Measurements from ENCODE around the gene TCTA.
"Not testable (repeated sequence)": the region's sequence is repeated elsewhere in the genome, so short reads cannot be mapped to it uniquely, and the experiment has no call there.

DNA sequence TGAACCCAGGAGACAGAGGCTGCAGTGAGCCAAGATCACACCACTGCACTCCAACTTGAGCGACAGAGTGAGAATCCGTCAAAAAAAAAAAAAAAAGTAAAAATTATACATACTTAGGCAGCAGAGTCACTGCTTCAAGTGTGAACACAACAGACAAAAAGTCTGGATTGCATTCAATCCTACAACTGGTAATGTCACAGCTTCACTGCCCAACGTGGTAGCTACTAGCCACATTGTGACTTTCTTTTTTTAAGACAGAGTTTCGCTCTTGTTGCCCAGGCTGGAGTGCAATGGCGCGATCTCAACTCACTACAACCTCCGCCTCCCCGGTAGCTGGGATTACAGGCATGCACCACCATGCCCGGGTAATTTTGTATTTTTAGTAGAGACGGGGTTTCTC, 20.9 kb upstream of the TCTA start:
- TF ChIP-seq TCF12 (IDR thresholded peaks at IDR 0.05; ENCODE audit: low read depth, low read length); CTCF (IDR thresholded peaks at IDR 0.05; ENCODE audit: control extremely low read depth in 1 of 3, insufficient read depth in 1 of 3, low read depth in 1 of 3, low read length in 3 of 3); POLR2A (IDR thresholded peaks at IDR 0.05; ENCODE audit: control extremely low read depth in 1 of 2, low read depth in 2 of 2, low read length in 2 of 2); KDM5A (IDR thresholded peaks at IDR 0.05; ENCODE audit: low read length); GABPA (IDR thresholded peaks at IDR 0.05; ENCODE audit: borderline replicate concordance, insufficient read depth, low read length); FOSL1 (IDR thresholded peaks at IDR 0.05; ENCODE audit: insufficient read depth, low read depth, low read length); PHF8 (conservative IDR thresholded peaks at IDR 0.05; ENCODE audit: low read depth, low read length); SRF (IDR thresholded peaks at IDR 0.05; ENCODE audit: low read depth, low read length); RFX5 (IDR thresholded peaks at IDR 0.05; ENCODE audit: borderline replicate concordance, low read depth, low read length); TAF1 (IDR thresholded peaks at IDR 0.05; ENCODE audit: low read depth, low read length): not testable (repeated sequence)
- TF ChIP-seq, protein P1, sequence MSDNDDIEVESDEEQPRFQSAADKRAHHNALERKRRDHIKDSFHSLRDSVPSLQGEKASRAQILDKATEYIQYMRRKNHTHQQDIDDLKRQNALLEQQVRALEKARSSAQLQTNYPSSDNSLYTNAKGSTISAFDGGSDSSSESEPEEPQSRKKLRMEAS (IDR thresholded peaks at IDR 0.05) = not testable (repeated sequence)
